H9 (cell line): ENCODE results near the gene LYRM2. TPM values are rescaled to one million over a fixed set of nuclear protein-coding genes. Genes with fewer than 3 reads are reported as not detected.

Experiments used
- DNase-seq: peaks from one replicate; pipeline ENCODE4 v3.0.0-alpha.2; 2017
- H2AFZ ChIP-seq: one replicate; pipeline ENCODE4 v1.6.1; 2013; ENCODE audit warnings: mild to moderate bottlenecking, low read length, control low read depth, moderate library complexity
- H2AK5ac ChIP-seq: 2 replicates; pipeline ENCODE4 v1.6.1; 2013; ENCODE audit warnings: low read length, control low read depth, mixed read lengths; ENCODE audit not compliant: insufficient read length
- H2BK120ac ChIP-seq: one replicate; pipeline ENCODE4 v1.6.1; 2013; ENCODE audit warnings: low read depth, mild to moderate bottlenecking, low read length, control low read depth, inconsistent platforms; ENCODE audit not compliant: poor library complexity, severe bottlenecking
- H2BK12ac ChIP-seq: 2 replicates; pipeline ENCODE4 v1.6.1; 2013; ENCODE audit warnings: low read length, control low read depth, mixed read lengths, low read depth; ENCODE audit not compliant: insufficient read length
- H2BK15ac ChIP-seq: 2 replicates; pipeline ENCODE4 v1.6.1; 2013; ENCODE audit warnings: low read depth, low read length, control low read depth
- H2BK20ac ChIP-seq: one replicate; pipeline ENCODE4 v1.6.1; 2013; ENCODE audit warnings: low read depth, mild to moderate bottlenecking, low read length, control low read depth, inconsistent platforms; ENCODE audit not compliant: poor library complexity, severe bottlenecking
- H2BK5ac ChIP-seq: 2 replicates; pipeline ENCODE4 v1.6.1; 2013; ENCODE audit warnings: low read length, control low read depth, mixed read lengths; ENCODE audit not compliant: insufficient read length
- H3K14ac ChIP-seq: 2 replicates; pipeline ENCODE4 v1.6.1; 2013; ENCODE audit warnings: low read length, control low read depth; ENCODE audit not compliant: insufficient read depth
- H3K18ac ChIP-seq: 2 replicates; pipeline ENCODE4 v1.6.1; 2013; ENCODE audit warnings: low read depth, mild to moderate bottlenecking, mixed read lengths, low read length, control low read depth; ENCODE audit not compliant: insufficient read length
- H3K23ac ChIP-seq: 2 replicates; pipeline ENCODE4 v1.6.1; 2013; ENCODE audit warnings: low read length, control low read depth, mixed read lengths, low read depth; ENCODE audit not compliant: insufficient read length
- H3K23me2 ChIP-seq: 2 replicates; pipeline ENCODE4 v1.6.1; 2013; ENCODE audit warnings: low read depth, mild to moderate bottlenecking, mixed read lengths, low read length, control low read depth; ENCODE audit not compliant: insufficient read length, poor library complexity, severe bottlenecking
- H3K27ac ChIP-seq: 2 replicates; pipeline ENCODE4 v1.5.1; 2013; ENCODE audit warnings: low read length, control low read depth, mixed read lengths, low read depth; ENCODE audit not compliant: insufficient read length
- H3K27me3 ChIP-seq: 2 replicates; pipeline ENCODE4 v1.6.1; 2013; ENCODE audit warnings: low read length, control low read depth, inconsistent platforms; ENCODE audit not compliant: insufficient read depth
- H3K4ac ChIP-seq: 2 replicates; pipeline ENCODE4 v1.6.1; 2013; ENCODE audit warnings: low read depth, mild to moderate bottlenecking, control low read depth, inconsistent platforms, low read length, moderate library complexity
- H3K4me1 ChIP-seq: 2 replicates; pipeline ENCODE4 v1.6.1; 2013; ENCODE audit warnings: low read length, control low read depth, inconsistent platforms; ENCODE audit not compliant: insufficient read depth
- H3K4me2 ChIP-seq: 2 replicates; pipeline ENCODE4 v1.6.1; 2013; ENCODE audit warnings: low read length, control low read depth, mixed read lengths; ENCODE audit not compliant: insufficient read length, insufficient read depth
- H3K56ac ChIP-seq: 2 replicates; pipeline ENCODE4 v1.6.1; 2013; ENCODE audit warnings: low read depth, mild to moderate bottlenecking, mixed read lengths, low read length, control low read depth; ENCODE audit not compliant: insufficient read length
- H3K79me1 ChIP-seq: 2 replicates; pipeline ENCODE4 v1.6.1; 2013; ENCODE audit warnings: low read depth, mild to moderate bottlenecking, moderate library complexity, low read length, control low read depth, inconsistent platforms; ENCODE audit not compliant: insufficient read depth, poor library complexity, severe bottlenecking
- H3K79me2 ChIP-seq: 2 replicates; pipeline ENCODE4 v1.6.1; 2013; ENCODE audit warnings: low read length, control low read depth, inconsistent platforms; ENCODE audit not compliant: insufficient read depth
- H3K9ac ChIP-seq: 2 replicates; pipeline ENCODE4 v1.6.1; 2013; ENCODE audit warnings: low read length, control low read depth, mixed read lengths; ENCODE audit not compliant: insufficient read length; ENCODE audit errors: extremely low read depth
- H3K9me3 ChIP-seq: one replicate; pipeline ENCODE4 v1.6.1; 2013; ENCODE audit warnings: low read depth, low read length, inconsistent platforms; ENCODE audit not compliant: control insufficient read depth
- H3T11ph ChIP-seq: one replicate; pipeline ENCODE4 v1.6.1; 2013; ENCODE audit warnings: mild to moderate bottlenecking, low read length, control low read depth, inconsistent platforms
- H4K20me1 ChIP-seq: one replicate; pipeline ENCODE4 v1.6.1; 2013; ENCODE audit not compliant: control insufficient read depth, insufficient read length, insufficient read depth
- H4K5ac ChIP-seq: 2 replicates; pipeline ENCODE4 v1.6.1; 2013; ENCODE audit warnings: low read depth, mild to moderate bottlenecking, mixed read lengths, low read length, control low read depth; ENCODE audit not compliant: insufficient read length
- H4K8ac ChIP-seq: replicated peaks from 2 replicates; pipeline ENCODE4 v1.6.1; 2013; ENCODE audit warnings: low read length, control low read depth, mixed read lengths, low read depth; ENCODE audit not compliant: insufficient read length
- H4K91ac ChIP-seq: 2 replicates; pipeline ENCODE4 v1.6.1; 2013; ENCODE audit warnings: low read depth, mild to moderate bottlenecking, moderate library complexity, mixed read lengths, low read length, control low read depth; ENCODE audit not compliant: insufficient read length
- H3K27ac Mint-ChIP-seq, 3 experiments: 2 replicates in 2 of 3; 3 replicates in 1 of 3; pipeline ENCODE4 v1.8.0; 2020 to 2021; ENCODE audit warnings: mixed read lengths in 3 of 3, mild to moderate bottlenecking in 1 of 3, moderate library complexity in 1 of 3
- H3K27me3 Mint-ChIP-seq: 2 replicates; pipeline ENCODE4 v1.8.0; 2021; ENCODE audit warnings: low read depth, mild to moderate bottlenecking, moderate library complexity, mixed read lengths
- H3K36me3 Mint-ChIP-seq, 3 experiments: 2 replicates in 2 of 3; 3 replicates in 1 of 3; pipeline ENCODE4 v1.8.0; 2020 to 2021; ENCODE audit warnings: low read depth in 3 of 3, mixed read lengths in 3 of 3; ENCODE audit not compliant: insufficient read depth in 1 of 3
- H3K4me1 Mint-ChIP-seq, 2 experiments: 2 replicates each; pipeline ENCODE4 v1.8.0; 2020; ENCODE audit warnings: mixed read lengths in 2 of 2
- H3K4me3 Mint-ChIP-seq, 2 experiments: 2 replicates in 1 of 2; 3 replicates in 1 of 2; pipeline ENCODE4 v1.8.0; 2020 to 2021; ENCODE audit warnings: mild to moderate bottlenecking in 2 of 2, mixed read lengths in 2 of 2, moderate library complexity in 1 of 2
- H3K9me3 Mint-ChIP-seq, 2 experiments: 2 replicates in 1 of 2; 3 replicates in 1 of 2; pipeline ENCODE4 v1.8.0; 2020; ENCODE audit warnings: mild to moderate bottlenecking in 2 of 2, mixed read lengths in 2 of 2, moderate library complexity in 1 of 2
- WGBS: extraction: QIAGEN DNeasy Blood & Tissue Kit; methylation state at CpG from one replicate; pipeline ENCODE4 v1.1.7; 2013; ENCODE audit warnings: missing lambda C conversion rate, low lambda C conversion rate, mixed read lengths; ENCODE audit not compliant: insufficient read length; ENCODE audit errors: extremely low coverage; 5-methylcytosine and 5-hydroxymethylcytosine counted together
- total RNA-seq: library from RNA; stranded (reverse); gene quantifications from 2 replicates; pipeline ENCODE4 v1.2.1, GENCODE V29; 2021
- TF ChIP-seq, protein P1 (sequence below): fragments of 200-600 bp; sonication (generic); conservative IDR thresholded peaks from 3 replicates; pipeline ENCODE4 v1.8.0; 2021; ENCODE audit warnings: antibody characterized with exemption, mild to moderate bottlenecking

Gene LYRM2
- total RNA-seq, 1 experiment from 2014 or later = 29.8 TPM

DNA sequence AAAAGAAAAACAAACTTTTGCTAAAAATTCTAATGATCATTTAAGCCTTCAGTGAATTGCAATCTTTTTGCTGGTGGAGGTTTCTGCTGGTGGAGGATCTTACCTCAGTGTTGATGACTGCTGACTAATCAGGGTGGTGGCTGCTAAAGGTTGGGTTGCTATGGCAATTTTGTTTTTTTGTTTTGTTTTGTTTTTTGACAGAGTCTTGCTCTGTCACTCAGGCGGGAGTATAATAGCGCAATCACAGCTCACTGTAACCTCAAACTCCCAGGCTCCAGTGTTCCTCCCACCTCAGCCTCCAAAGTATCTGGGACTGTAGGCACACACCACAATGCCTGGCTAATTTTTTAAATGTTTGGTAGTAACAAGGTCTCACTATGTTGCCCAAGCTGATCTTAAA, 110.9 kb downstream of the LYRM2 start:
- Histone ChIP-seq H3K23me2 (no peaks in the 10 kb centered on the region), H3K9me3 (no peaks in the 10 kb centered on the region), H3K4ac (no peak overlapping the region), H4K91ac (no peak overlapping the region), H4K5ac (no peak overlapping the region), H3K9ac (no peak overlapping the region), H2BK120ac (no peak overlapping the region), H3K14ac (no peak overlapping the region), H2BK5ac (no peak overlapping the region), H4K8ac (no peak overlapping the region), H3K27ac (no peak overlapping the region), H3K4me2 (no peak overlapping the region), H2AK5ac (no peak overlapping the region), H3T11ph (no peak overlapping the region), H2AFZ (no peak overlapping the region), H3K23ac (no peak overlapping the region), H3K56ac (no peak overlapping the region), H3K18ac (no peak overlapping the region), H2BK15ac (no peak overlapping the region), H3K4me1 (no peaks in the 10 kb centered on the region), H2BK12ac (no peak overlapping the region), H2BK20ac (no peak overlapping the region), H3K79me1 (no peaks in the 10 kb centered on the region), H3K79me2 (no peaks in the 10 kb centered on the region), H3K27me3 (no peaks in the 10 kb centered on the region), H4K20me1 (no peaks in the 10 kb centered on the region)
- TF ChIP-seq, protein P1, sequence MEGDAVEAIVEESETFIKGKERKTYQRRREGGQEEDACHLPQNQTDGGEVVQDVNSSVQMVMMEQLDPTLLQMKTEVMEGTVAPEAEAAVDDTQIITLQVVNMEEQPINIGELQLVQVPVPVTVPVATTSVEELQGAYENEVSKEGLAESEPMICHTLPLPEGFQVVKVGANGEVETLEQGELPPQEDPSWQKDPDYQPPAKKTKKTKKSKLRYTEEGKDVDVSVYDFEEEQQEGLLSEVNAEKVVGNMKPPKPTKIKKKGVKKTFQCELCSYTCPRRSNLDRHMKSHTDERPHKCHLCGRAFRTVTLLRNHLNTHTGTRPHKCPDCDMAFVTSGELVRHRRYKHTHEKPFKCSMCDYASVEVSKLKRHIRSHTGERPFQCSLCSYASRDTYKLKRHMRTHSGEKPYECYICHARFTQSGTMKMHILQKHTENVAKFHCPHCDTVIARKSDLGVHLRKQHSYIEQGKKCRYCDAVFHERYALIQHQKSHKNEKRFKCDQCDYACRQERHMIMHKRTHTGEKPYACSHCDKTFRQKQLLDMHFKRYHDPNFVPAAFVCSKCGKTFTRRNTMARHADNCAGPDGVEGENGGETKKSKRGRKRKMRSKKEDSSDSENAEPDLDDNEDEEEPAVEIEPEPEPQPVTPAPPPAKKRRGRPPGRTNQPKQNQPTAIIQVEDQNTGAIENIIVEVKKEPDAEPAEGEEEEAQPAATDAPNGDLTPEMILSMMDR = no peak
- Mint-ChIP-seq H3K36me3 (no peaks in the 10 kb centered on the region), H3K4me3 (no peak overlapping the region), H3K4me1 (no peaks in the 10 kb centered on the region; a peak in 1 of 4 replicates), H3K27ac (no peak overlapping the region), H3K9me3 (no peaks in the 10 kb centered on the region), H3K27me3 (no peaks in the 10 kb centered on the region)
- WGBS = no CpG with 5 or more reads among the region's 2 CpGs
- DNase-seq = no peak
